Fibroblast of lung (primary cell): ENCODE data around the gene GSTK1. TPM values are rescaled to one million over a fixed set of nuclear protein-coding genes. Genes with fewer than 3 reads are reported as not detected.

Experiments
- DNase-seq, 2 donors: peaks; one replicate each; pipeline versions ENCODE4 v3.0.0 to v3.0.0-alpha.2; 2010; ENCODE audit warnings: low read depth in 2 of 2
- H2AFZ ChIP-seq: 2 replicates; pipeline ENCODE4 v1.5.1; 2012; ENCODE audit warnings: low read length, control low read depth, inconsistent platforms
- H3K27ac ChIP-seq: 2 replicates; pipeline ENCODE4 v1.5.1; 2011; ENCODE audit warnings: low read length, control low read depth; ENCODE audit not compliant: insufficient read depth
- H3K27me3 ChIP-seq: 2 replicates; pipeline ENCODE4 v1.5.1; 2011; ENCODE audit warnings: mild to moderate bottlenecking, low read length; ENCODE audit not compliant: control insufficient read depth, insufficient read depth
- H3K36me3 ChIP-seq: 2 replicates; pipeline ENCODE4 v1.5.1; 2011; ENCODE audit warnings: low read length; ENCODE audit not compliant: control insufficient read depth, insufficient read depth
- H3K4me1 ChIP-seq: 2 replicates; pipeline ENCODE4 v1.5.1; 2011; ENCODE audit warnings: low read length; ENCODE audit not compliant: control insufficient read depth, insufficient read depth; ENCODE audit errors: extremely low read depth
- H3K4me2 ChIP-seq: 2 replicates; pipeline ENCODE4 v1.5.1; 2011; ENCODE audit warnings: low read length, control low read depth; ENCODE audit not compliant: insufficient read depth; ENCODE audit errors: extremely low read depth
- H3K4me3 ChIP-seq, 4 experiments: fragments of 200-600 bp in 1 of 4; sonication (generic) in 1 of 4; replicated peaks in 1 of 4; 2 replicates each; pipeline ENCODE4 v1.5.1; 2011 to 2016; ENCODE audit warnings: low read length in 4 of 4, low read depth in 3 of 4, mild to moderate bottlenecking in 3 of 4, control low read depth in 2 of 4, inconsistent platforms in 1 of 4, mixed read lengths in 1 of 4; ENCODE audit not compliant: insufficient read depth in 1 of 4; ENCODE audit errors: control extremely low read depth in 1 of 4
- H3K79me2 ChIP-seq: 2 replicates; pipeline ENCODE4 v1.5.1; 2012; ENCODE audit warnings: mild to moderate bottlenecking, low read length, inconsistent platforms; ENCODE audit not compliant: control insufficient read depth, insufficient read depth
- H3K9ac ChIP-seq: 2 replicates; pipeline ENCODE4 v1.5.1; 2011; ENCODE audit warnings: mild to moderate bottlenecking, low read length, control low read depth; ENCODE audit not compliant: insufficient read depth
- H3K9me3 ChIP-seq: 2 replicates; pipeline ENCODE4 v1.5.1; 2012; ENCODE audit warnings: low read depth, low read length; ENCODE audit not compliant: control insufficient read depth, insufficient read depth
- H4K20me1 ChIP-seq: 2 replicates; pipeline ENCODE4 v1.5.1; 2011; ENCODE audit warnings: low read length; ENCODE audit not compliant: control insufficient read depth, insufficient read depth; ENCODE audit errors: extremely low read depth
- EZH2 ChIP-seq: IDR thresholded peaks from 2 replicates; pipeline ENCODE4 v1.5.1; 2012; ENCODE audit warnings: low read length, control low read depth, mild to moderate bottlenecking; ENCODE audit errors: missing control alignments
- polyA plus RNA-seq, 2 donors: library from polyadenylated mRNA; depleted of rRNA in 1 of 2; stranded (reverse) in 1 of 2; unstranded in 1 of 2; fragments of >200 nt; gene quantifications; 2 replicates each; pipeline ENCODE4 v1.2.1, GENCODE V29; 2011 to 2012; ENCODE audit warnings: missing spikeins in 1 of 2
- total RNA-seq: library from RNA; depleted of rRNA; stranded (reverse); fragments of >200 nt; gene quantifications from 2 replicates; pipeline ENCODE4 v1.2.1, GENCODE V29; 2014
- TF ChIP-seq, protein P1 (sequence below), 2 donors: IDR thresholded peaks in 1 of 2; conservative IDR thresholded peaks in 1 of 2; 1 replicate in 1 of 2; 2 replicates in 1 of 2; pipeline ENCODE4 v1.5.1; 2011 to 2012; ENCODE audit warnings: low read length in 2 of 2, control low read depth in 1 of 2, inconsistent platforms in 1 of 2, low read depth in 1 of 2, mild to moderate bottlenecking in 1 of 2

GSTK1 gene
- total and polyA plus RNA-seq, 2 donors (not counting 1 experiment from before 2014, with no cell fraction given), result 110 to 131 TPM

DNA sequence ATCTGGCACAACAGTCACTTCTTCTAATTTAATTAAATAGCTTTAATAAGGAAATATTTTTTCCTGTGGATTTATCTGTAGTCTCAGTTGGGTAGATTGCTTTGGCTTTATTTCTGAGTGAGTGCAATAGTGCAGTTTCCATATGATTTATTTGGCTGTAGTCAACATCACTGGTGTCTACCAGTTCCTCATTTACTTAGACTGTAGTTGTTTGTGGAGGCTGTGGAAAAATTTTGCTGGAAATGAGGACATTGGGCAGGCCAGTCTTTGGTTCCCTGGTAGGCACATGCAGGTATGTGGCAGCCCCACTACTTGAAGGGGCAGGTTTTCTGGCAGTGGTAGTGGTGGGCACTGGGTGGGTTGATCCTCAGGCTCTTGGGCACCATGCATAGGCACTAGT lies 25.9 kb upstream of the GSTK1 start:
- Histone ChIP-seq H3K79me2 (no peaks in the 10 kb centered on the region), H3K4me1 (no peaks in the 10 kb centered on the region), H4K20me1 (no peaks in the 10 kb centered on the region), H3K27ac (no peak overlapping the region), H3K27me3 (no peaks in the 10 kb centered on the region), H2AFZ (no peak overlapping the region), H3K9ac (no peak overlapping the region), H3K36me3 (no peaks in the 10 kb centered on the region), H3K9me3 (no peaks in the 10 kb centered on the region), H3K4me2 (no peak overlapping the region), H3K4me3 (no peak overlapping the region)
- TF ChIP-seq EZH2, result no peak
- TF ChIP-seq, protein P1, sequence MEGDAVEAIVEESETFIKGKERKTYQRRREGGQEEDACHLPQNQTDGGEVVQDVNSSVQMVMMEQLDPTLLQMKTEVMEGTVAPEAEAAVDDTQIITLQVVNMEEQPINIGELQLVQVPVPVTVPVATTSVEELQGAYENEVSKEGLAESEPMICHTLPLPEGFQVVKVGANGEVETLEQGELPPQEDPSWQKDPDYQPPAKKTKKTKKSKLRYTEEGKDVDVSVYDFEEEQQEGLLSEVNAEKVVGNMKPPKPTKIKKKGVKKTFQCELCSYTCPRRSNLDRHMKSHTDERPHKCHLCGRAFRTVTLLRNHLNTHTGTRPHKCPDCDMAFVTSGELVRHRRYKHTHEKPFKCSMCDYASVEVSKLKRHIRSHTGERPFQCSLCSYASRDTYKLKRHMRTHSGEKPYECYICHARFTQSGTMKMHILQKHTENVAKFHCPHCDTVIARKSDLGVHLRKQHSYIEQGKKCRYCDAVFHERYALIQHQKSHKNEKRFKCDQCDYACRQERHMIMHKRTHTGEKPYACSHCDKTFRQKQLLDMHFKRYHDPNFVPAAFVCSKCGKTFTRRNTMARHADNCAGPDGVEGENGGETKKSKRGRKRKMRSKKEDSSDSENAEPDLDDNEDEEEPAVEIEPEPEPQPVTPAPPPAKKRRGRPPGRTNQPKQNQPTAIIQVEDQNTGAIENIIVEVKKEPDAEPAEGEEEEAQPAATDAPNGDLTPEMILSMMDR (conservative IDR thresholded peaks at IDR 0.05 in 1 of 2, IDR thresholded peaks at IDR 0.05 in 1 of 2; ENCODE audit: low read depth in 1 of 2, low read length in 2 of 2), result no peak
- DNase-seq, result no peak

DNA sequence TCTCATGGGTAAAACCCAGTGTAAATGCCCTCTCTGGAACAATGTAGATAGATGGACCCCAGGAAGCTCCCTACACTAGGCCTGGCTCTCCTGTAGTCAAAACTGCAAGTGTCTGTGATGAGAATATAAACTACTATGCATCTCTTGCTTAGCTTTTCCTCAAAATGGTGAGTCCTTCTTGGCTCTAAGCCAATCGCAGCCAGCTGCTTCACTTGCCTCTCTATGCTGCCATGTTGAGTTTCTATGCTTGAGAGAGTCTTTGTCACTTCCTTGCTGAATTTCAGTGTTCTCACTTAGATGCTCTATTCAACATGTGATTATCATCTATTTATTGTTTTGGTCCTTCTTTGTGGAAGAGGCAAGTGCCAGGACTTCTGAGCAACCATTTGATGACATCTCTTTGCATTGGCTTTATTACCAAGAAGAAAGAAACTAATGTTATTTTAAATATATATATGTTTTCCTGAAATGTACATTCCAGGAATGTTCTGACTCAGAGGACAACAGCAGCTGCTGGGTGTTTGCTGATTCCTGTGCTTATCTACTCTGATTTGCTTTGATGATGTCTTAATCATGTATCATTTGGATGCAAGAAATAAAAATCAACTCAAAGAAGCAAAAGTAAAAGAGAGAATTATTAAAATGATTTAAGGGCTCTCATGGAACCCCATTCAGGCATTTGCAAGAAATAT lies 24.8 kb upstream of the GSTK1 start:
- Histone ChIP-seq H3K4me1 (peaks cover under 1% of the 10 kb centered on the region), H3K9me3 (no peaks in the 10 kb centered on the region), H3K36me3 (no peaks in the 10 kb centered on the region), H3K27me3 (no peaks in the 10 kb centered on the region), H3K79me2 (no peaks in the 10 kb centered on the region), H2AFZ (no peak overlapping the region), H4K20me1 (no peaks in the 10 kb centered on the region), H3K9ac (no peak overlapping the region), H3K4me3 (no peak overlapping the region), H3K4me2 (no peak overlapping the region), H3K27ac (no peak overlapping the region)
- no peak for DNase-seq
- no peak for TF ChIP-seq EZH2
- TF ChIP-seq, protein P1 (conservative IDR thresholded peaks at IDR 0.05 in 1 of 2, IDR thresholded peaks at IDR 0.05 in 1 of 2; ENCODE audit: low read depth in 1 of 2, low read length in 2 of 2), result no peak

GRCh38 chr7:143239813-143240212 lies 23.4 kb upstream of the GSTK1 start:
- no peaks in the 10 kb centered on the region for H4K20me1 ChIP-seq
- no peaks in the 10 kb centered on the region for H3K79me2 ChIP-seq
- no peaks in the 10 kb centered on the region for H3K9me3 ChIP-seq
- H3K4me1 ChIP-seq, result peaks cover 2% of the 10 kb centered on the region
- DNase-seq, result peak in 1 of 2 donors; percentile 42
- H3K4me3 ChIP-seq, result no peak overlapping the region
- no peak overlapping the region for H3K9ac ChIP-seq
- H3K4me2 ChIP-seq, result no peak overlapping the region
- TF ChIP-seq, protein P1 (conservative IDR thresholded peaks at IDR 0.05 in 1 of 2, IDR thresholded peaks at IDR 0.05 in 1 of 2; ENCODE audit: low read depth in 1 of 2, low read length in 2 of 2), result no peak
- no peak for TF ChIP-seq EZH2
- no peaks in the 10 kb centered on the region for H3K27me3 ChIP-seq
- no peak overlapping the region for H3K27ac ChIP-seq
- H3K36me3 ChIP-seq, result no peaks in the 10 kb centered on the region
- H2AFZ ChIP-seq, result no peak overlapping the region
